K562 (cell line): ENCODE data around the gene RNPEP. TPM values are rescaled to one million over a fixed set of nuclear protein-coding genes. Genes with fewer than 3 reads are reported as not detected.

Source experiments
- ATF1 ChIP-seq, 2 experiments: fragments of 450-650 bp in 1 of 2; IDR thresholded peaks; 2 replicates each; pipeline ENCODE4 v1.6.1; 2016; ENCODE audit warnings: missing compliant biosample characterization in 1 of 2, missing genetic modification characterization in 1 of 2
- DNMT1 ChIP-seq: fragments of 450-650 bp; IDR thresholded peaks from 2 replicates; pipeline ENCODE4 v1.6.1; 2016; ENCODE audit warnings: antibody characterized with exemption, mild to moderate bottlenecking
- GATAD2A ChIP-seq: fragments of 450-650 bp; IDR thresholded peaks from 2 replicates; pipeline ENCODE4 v1.6.1; 2017
- HSF4 ChIP-seq: fragments of 250-450 bp; sonication (Bioruptor Pico); IDR thresholded peaks from 2 replicates; pipeline ENCODE4 v2.1.2; 2022; ENCODE audit warnings: mild to moderate bottlenecking, moderate library complexity, borderline replicate concordance
- KLF6 ChIP-seq: fragments of 250-450 bp; sonication (Bioruptor Pico); IDR thresholded peaks from 2 replicates; pipeline ENCODE4 v1.4.0; 2020; ENCODE audit warnings: mild to moderate bottlenecking, moderate library complexity, borderline replicate concordance
- MAZ ChIP-seq, 2 experiments: fragments of 450-650 bp in 1 of 2; sonication (generic) in 1 of 2; formaldehyde crosslinking; IDR thresholded peaks in 1 of 2; conservative IDR thresholded peaks in 1 of 2; 2 replicates each; pipeline versions ENCODE4 v1.4.0 to v1.5.0; 2020; ENCODE audit warnings: mild to moderate bottlenecking in 1 of 2, missing genetic modification reagents in 1 of 2
- MXI1 ChIP-seq: IDR thresholded peaks from 2 replicates; pipeline ENCODE4 v1.6.1; 2011; ENCODE audit warnings: low read depth, mild to moderate bottlenecking, improper control_type of control experiment, low read length
- TOE1 ChIP-seq, 2 experiments: fragments of 450-650 bp in 1 of 2; sonication (generic) in 1 of 2; formaldehyde crosslinking in 1 of 2; IDR thresholded peaks; 2 replicates each; pipeline versions ENCODE4 v1.7.1 to v1.8.0; 2016 to 2022; ENCODE audit warnings: borderline replicate concordance in 2 of 2, mild to moderate bottlenecking in 2 of 2, antibody characterized with exemption in 1 of 2, inconsistent platforms in 1 of 2, low read depth in 1 of 2, missing genetic modification reagents in 1 of 2, moderate library complexity in 1 of 2
- ZBTB2 ChIP-seq: fragments of 450-650 bp; IDR thresholded peaks from 2 replicates; pipeline ENCODE4 v1.6.1; 2016; ENCODE audit warnings: antibody characterized with exemption
- ZNF354B ChIP-seq: fragments of 250-450 bp; sonication (Bioruptor Pico); IDR thresholded peaks from 2 replicates; pipeline ENCODE4 v1.4.0; 2020
- ZNF445 ChIP-seq: fragments of 250-450 bp; sonication (Bioruptor Pico); IDR thresholded peaks from 2 replicates; pipeline ENCODE4 v1.4.0; 2020; ENCODE audit warnings: low read depth, mild to moderate bottlenecking, moderate library complexity
- polyA plus RNA-seq, 8 experiments: library from polyadenylated mRNA; depleted of rRNA in 4 of 8; stranded (reverse) in 5 of 8; unstranded in 3 of 8; fragments of >200 nt; fragmentation: Nextera tagmentation in 2 of 8; fragmentation: Illumina TruSeq in 1 of 8; extraction: Ambion mirVana in 2 of 8; extraction: Trizol in 1 of 8; gene quantifications; 2 replicates each; pipeline versions ENCODE4 v1.2.1 to v1.2.3, GENCODE V29; 2011 to 2014; ENCODE audit warnings: inconsistent platforms in 1 of 8, missing spikeins in 1 of 8
- total RNA-seq, 7 experiments: library from RNA; depleted of rRNA in 6 of 7; stranded (reverse); fragments of >200 nt in 6 of 7; fragmentation: Illumina TruSeq in 2 of 7; extraction: Trizol in 2 of 7; gene quantifications; 2 replicates each; pipeline versions ENCODE4 v1.2.1 to v1.2.3, GENCODE V29; 2011 to 2021; ENCODE audit warnings: low replicate concordance in 1 of 7
- TF ChIP-seq, protein P1 (sequence below), 2 experiments: IDR thresholded peaks in 1 of 2; conservative IDR thresholded peaks in 1 of 2; 2 replicates each; pipeline ENCODE4 v1.6.1; 2016; ENCODE audit warnings: low read depth in 2 of 2, mild to moderate bottlenecking in 1 of 2, missing compliant biosample characterization in 1 of 2, missing genetic modification characterization in 1 of 2, moderate library complexity in 1 of 2
- TF ChIP-seq, protein P2 (sequence below), 2 experiments: fragments of 450-650 bp in 1 of 2; sonication (generic) in 1 of 2; formaldehyde crosslinking in 1 of 2; IDR thresholded peaks in 1 of 2; conservative IDR thresholded peaks in 1 of 2; 2 replicates each; pipeline versions ENCODE4 v1.6.1 to v1.8.1; 2016 to 2023; ENCODE audit warnings: mild to moderate bottlenecking in 2 of 2, moderate library complexity in 2 of 2, inconsistent platforms in 1 of 2, missing genetic modification reagents in 1 of 2
- TF ChIP-seq, protein P3 (sequence below): fragments of 250-450 bp; sonication (Bioruptor Pico); IDR thresholded peaks from 2 replicates; pipeline ENCODE4 v1.9.0; 2021; ENCODE audit warnings: mild to moderate bottlenecking
- TF ChIP-seq, protein P4 (sequence below): fragments of 250-450 bp; sonication (Bioruptor Pico); IDR thresholded peaks from 2 replicates; pipeline ENCODE4 v1.4.0; 2020; ENCODE audit warnings: borderline replicate concordance

The RNPEP gene
- total and polyA plus RNA-seq, 9 of the 15 experiments (the other 6 are each of a cell fraction or from before 2014, with no cell fraction given): 27.5 to 131 (median 63.4) TPM

DNA sequence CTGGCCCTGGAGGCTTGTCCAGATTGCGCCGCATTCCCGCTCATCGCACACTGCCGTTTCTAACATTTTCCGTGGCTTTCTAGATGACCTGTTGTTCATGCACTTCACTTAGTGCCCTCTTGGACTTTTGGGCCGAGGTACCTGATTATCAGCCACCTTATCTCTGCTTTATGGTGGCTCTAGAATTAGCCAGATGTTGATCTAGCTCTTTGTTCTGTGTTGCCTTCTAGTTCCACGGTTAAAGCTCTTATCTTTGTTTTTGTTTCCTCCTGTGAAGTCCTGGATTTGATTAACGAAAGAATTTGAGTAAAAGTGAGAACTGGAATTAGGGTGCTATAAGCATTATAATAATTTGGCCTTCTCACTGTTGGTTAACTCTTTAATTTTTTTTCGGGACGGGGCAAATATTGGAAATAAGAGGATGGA lies 945 bp downstream of the RNPEP start (continued):
- TF ChIP-seq ZNF354B (CRISPR knock-in tag) (no peak), ATF1 (CRISPR knock-in tag; IDR thresholded peaks at IDR 0.05) (no peak), ATF1 (tag; IDR thresholded peaks at IDR 0.05) (peak; percentile 2; the same call in 1 of the 2 replicates), HSF4 (CRISPR knock-in tag) (no peak), KLF6 (CRISPR knock-in tag) (no peak), ZNF445 (no peak), TOE1 (IDR thresholded peaks at IDR 0.05; ENCODE audit: borderline replicate concordance) (0 out of 2 replicates have a peak, but pooled peaks have one; percentile 41), TOE1 (CRISPR knock-in tag; IDR thresholded peaks at IDR 0.05; ENCODE audit: borderline replicate concordance, low read depth) (no peak), DNMT1 (0 out of 2 replicates have a peak, but pooled peaks have one; percentile 29), ZBTB2 (peak; percentile 76; the same call in 1 of the 2 replicates), MXI1 (no peak), MAZ (CRISPR knock-in tag; conservative IDR thresholded peaks at IDR 0.05 in 1 of 2, IDR thresholded peaks at IDR 0.05 in 1 of 2) (no peak), GATAD2A (0 out of 2 replicates have a peak, but pooled peaks have one; percentile 6)
- TF ChIP-seq, protein P1, sequence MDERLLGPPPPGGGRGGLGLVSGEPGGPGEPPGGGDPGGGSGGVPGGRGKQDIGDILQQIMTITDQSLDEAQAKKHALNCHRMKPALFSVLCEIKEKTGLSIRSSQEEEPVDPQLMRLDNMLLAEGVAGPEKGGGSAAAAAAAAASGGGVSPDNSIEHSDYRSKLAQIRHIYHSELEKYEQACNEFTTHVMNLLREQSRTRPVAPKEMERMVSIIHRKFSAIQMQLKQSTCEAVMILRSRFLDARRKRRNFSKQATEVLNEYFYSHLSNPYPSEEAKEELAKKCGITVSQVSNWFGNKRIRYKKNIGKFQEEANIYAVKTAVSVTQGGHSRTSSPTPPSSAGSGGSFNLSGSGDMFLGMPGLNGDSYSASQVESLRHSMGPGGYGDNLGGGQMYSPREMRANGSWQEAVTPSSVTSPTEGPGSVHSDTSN (CRISPR knock-in tag; IDR thresholded peaks at IDR 0.05; ENCODE audit: low read depth): no peak
- TF ChIP-seq, protein P1 (tag; conservative IDR thresholded peaks at IDR 0.05; ENCODE audit: low read depth): no peak
- TF ChIP-seq, protein P2, sequence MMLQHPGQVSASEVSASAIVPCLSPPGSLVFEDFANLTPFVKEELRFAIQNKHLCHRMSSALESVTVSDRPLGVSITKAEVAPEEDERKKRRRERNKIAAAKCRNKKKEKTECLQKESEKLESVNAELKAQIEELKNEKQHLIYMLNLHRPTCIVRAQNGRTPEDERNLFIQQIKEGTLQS (IDR thresholded peaks at IDR 0.05): no peak
- TF ChIP-seq, protein P2 (CRISPR knock-in tag; conservative IDR thresholded peaks at IDR 0.05): peak; percentile 52; the same call in 1 of the 2 replicates
- TF ChIP-seq, protein P3, sequence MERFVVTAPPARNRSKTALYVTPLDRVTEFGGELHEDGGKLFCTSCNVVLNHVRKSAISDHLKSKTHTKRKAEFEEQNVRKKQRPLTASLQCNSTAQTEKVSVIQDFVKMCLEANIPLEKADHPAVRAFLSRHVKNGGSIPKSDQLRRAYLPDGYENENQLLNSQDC (CRISPR knock-in tag): no peak
- TF ChIP-seq, protein P4, sequence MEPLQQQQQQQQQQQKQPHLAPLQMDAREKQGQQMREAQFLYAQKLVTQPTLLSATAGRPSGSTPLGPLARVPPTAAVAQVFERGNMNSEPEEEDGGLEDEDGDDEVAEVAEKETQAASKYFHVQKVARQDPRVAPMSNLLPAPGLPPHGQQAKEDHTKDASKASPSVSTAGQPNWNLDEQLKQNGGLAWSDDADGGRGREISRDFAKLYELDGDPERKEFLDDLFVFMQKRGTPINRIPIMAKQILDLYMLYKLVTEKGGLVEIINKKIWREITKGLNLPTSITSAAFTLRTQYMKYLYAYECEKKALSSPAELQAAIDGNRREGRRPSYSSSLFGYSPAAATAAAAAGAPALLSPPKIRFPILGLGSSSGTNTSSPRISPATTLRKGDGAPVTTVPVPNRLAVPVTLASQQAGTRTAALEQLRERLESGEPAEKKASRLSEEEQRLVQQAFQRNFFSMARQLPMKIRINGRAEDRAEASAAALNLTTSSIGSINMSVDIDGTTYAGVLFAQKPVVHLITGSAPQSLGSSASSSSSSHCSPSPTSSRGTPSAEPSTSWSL: no peak
